HUES6 (cell line): ENCODE data around the gene PRKACA.
A peak's percentile ranks its signal among the peaks of the same experiment; 100 is the strongest.

Experiments used
- H3K27ac ChIP-seq: 2 replicates; pipeline ENCODE4 v1.7.0; 2013; ENCODE audit warnings: low read depth, mild to moderate bottlenecking, low read length, inconsistent platforms
- H3K27me3 ChIP-seq: 2 replicates; pipeline ENCODE4 v1.6.1; 2013; ENCODE audit warnings: low read length; ENCODE audit not compliant: control insufficient read depth, insufficient read depth
- H3K36me3 ChIP-seq: 2 replicates; pipeline ENCODE4 v1.6.1; 2013; ENCODE audit warnings: low read length; ENCODE audit not compliant: control insufficient read depth, insufficient read depth
- H3K4me1 ChIP-seq: 2 replicates; pipeline ENCODE4 v1.6.1; 2013; ENCODE audit warnings: low read length; ENCODE audit not compliant: control insufficient read depth, insufficient read depth
- H3K4me3 ChIP-seq: 2 replicates; pipeline ENCODE4 v1.5.1; 2013; ENCODE audit warnings: low read depth, low read length
- H3K9ac ChIP-seq: one replicate; pipeline ENCODE4 v1.6.1; 2013; ENCODE audit warnings: mild to moderate bottlenecking, low read length
- H3K9me3 ChIP-seq: 2 replicates; pipeline ENCODE4 v1.6.1; 2013; ENCODE audit warnings: low read depth, low read length; ENCODE audit not compliant: control insufficient read depth, insufficient read depth

Gene PRKACA

DNA sequence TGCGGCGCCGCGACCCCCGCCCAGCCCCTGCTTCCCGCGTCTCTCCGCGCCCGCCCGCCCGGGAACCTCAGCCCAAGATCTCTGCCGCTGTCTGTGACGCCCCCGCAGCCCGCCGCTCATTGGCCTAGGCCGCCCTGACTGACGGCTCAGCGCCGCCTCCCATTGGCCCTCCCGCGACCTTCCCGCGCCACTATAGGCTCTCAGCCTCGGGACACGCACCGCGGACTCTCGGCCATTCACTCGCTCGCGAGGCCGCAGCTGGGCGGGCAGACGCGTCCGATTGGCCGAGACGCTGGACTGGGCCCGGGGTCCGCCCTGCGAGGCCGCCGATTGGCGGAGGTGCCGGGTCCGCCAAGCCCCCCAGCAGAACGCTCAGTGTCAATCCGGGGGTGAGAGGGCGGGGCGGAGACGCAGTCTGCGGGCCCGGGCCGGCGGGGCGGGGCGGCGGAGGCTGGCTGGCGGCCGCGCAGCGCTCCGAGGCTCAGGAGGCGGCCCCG is at the start of gene PRKACA:
TSS of gene PRKACA (minus strand) at position 95 of the 497 bp plus-strand sequence. CDS start 215 bp downstream, outside the sequence.
- peak within 1 kb of the TSS; percentile 75 for H3K4me3 ChIP-seq
- peak within 1 kb of the TSS; percentile 72 for H3K9ac ChIP-seq
- no peaks in the 10 kb centered on the region for H3K27me3 ChIP-seq
- peaks cover 18% of the 10 kb centered on the region for H3K36me3 ChIP-seq
- H3K9me3 ChIP-seq: no peaks in the 10 kb centered on the region
- H3K4me1 ChIP-seq: peaks cover 26% of the 10 kb centered on the region
- H3K27ac ChIP-seq: no peak within 1 kb of the TSS

DNA sequence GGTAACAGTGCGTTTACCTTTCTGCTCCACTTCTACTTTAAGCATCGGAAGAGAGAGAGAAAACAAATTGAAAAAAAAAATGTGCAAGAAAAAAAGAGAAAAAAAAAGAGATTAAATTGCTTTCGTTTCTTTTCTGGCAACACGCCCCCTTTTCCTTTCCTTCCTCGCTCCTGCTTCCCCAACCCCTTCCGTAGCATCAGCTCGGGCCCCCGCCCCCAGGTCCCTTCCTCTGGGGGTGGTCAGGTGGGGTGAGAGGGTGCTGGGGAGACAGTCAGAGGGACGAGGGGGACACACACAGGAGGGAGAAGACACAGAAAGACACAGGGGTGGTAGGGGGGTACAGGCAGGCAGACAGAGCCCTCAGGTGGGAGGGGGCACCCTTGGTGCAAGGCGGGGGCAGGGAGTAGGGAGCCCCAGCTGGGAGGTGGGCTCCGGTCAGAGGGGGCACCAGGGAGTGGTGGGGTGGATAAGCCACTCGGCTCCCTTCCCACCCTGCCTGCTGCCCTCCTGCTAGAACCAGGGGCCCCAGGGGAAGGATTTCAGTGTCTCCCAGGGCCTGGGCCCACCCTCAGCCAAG is 49.5 kb upstream of the PRKACA start:
- no peaks in the 10 kb centered on the region for H3K9me3 ChIP-seq
- no peak overlapping the region for H3K4me3 ChIP-seq
- no peaks in the 10 kb centered on the region for H3K27me3 ChIP-seq
- H3K9ac ChIP-seq: no peak overlapping the region
- no peak overlapping the region for H3K27ac ChIP-seq
- no peaks in the 10 kb centered on the region for H3K4me1 ChIP-seq
- H3K36me3 ChIP-seq: peaks cover 70% of the 10 kb centered on the region

- Histone ChIP-seq H3K4me3 (no peak overlapping the region), H3K27me3 (no peaks in the 10 kb centered on the region), H3K27ac (no peak overlapping the region), H3K4me1 (no peaks in the 10 kb centered on the region), H3K9me3 (no peaks in the 10 kb centered on the region), H3K36me3 (peaks cover 70% of the 10 kb centered on the region), H3K9ac (no peak overlapping the region)
Observed at GRCh38 chr19:14165990-14166830, 48.6 kb upstream of the PRKACA start.

DNA sequence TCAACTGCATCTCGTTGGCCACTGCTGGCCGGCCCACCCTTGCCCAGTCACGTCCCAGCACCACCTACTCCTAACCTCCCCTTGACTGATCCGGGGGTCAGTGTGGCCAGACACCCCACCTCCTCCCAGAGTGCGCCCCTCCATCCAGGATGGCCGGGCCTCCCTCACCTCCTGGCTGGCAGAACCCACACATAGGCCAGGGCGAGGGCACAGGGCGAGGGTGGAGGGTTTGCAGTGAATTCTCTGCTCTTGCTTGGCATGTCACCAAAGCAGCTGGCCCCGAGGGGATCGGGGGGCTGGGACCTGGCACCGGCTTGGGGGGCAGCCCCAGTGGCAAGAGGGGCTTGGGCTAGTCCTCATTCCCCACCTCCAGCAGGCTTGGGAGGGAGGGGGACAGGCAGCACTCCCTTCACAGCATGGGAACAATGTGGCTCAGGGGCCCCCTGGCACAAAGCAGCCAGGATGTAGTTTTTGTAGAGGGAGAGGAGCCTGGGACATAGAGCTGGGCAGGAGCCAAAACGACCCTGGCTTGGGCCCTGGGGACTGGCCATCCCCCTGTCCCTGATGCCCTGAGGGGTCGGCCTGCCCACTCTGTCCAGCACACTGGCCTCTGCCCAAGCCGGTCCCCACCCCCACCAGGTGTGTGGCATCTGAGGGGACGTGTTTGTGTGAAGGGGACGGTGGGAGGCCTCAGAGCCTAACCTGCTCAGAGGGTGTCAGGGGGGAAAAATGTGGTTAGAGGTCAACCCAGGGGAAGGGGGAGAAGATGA is 47.3 kb upstream of the PRKACA start:
- Histone ChIP-seq H3K9ac (no peak overlapping the region), H3K4me1 (no peaks in the 10 kb centered on the region), H3K27ac (no peak overlapping the region), H3K36me3 (peaks cover 68% of the 10 kb centered on the region), H3K27me3 (no peaks in the 10 kb centered on the region), H3K9me3 (no peaks in the 10 kb centered on the region), H3K4me3 (no peak overlapping the region)

GRCh38 chr19:14164082-14164481 is 46.5 kb upstream of the PRKACA start:
- H3K27me3 ChIP-seq: no peaks in the 10 kb centered on the region
- no peak overlapping the region for H3K9ac ChIP-seq
- H3K4me1 ChIP-seq: no peaks in the 10 kb centered on the region
- H3K36me3 ChIP-seq: peaks cover 68% of the 10 kb centered on the region
- no peak overlapping the region for H3K27ac ChIP-seq
- H3K9me3 ChIP-seq: no peaks in the 10 kb centered on the region
- H3K4me3 ChIP-seq: no peak overlapping the region

- Histone ChIP-seq H3K27me3 (no peaks in the 10 kb centered on the region), H3K9me3 (no peaks in the 10 kb centered on the region), H3K4me1 (no peaks in the 10 kb centered on the region), H3K9ac (no peak overlapping the region), H3K36me3 (peaks cover 69% of the 10 kb centered on the region), H3K4me3 (no peak overlapping the region), H3K27ac (no peak overlapping the region)
Observed at GRCh38 chr19:14162871-14163297, 45.3 kb upstream of the PRKACA start.

GRCh38 chr19:14161305-14161704 is 43.7 kb upstream of the PRKACA start:
- Histone ChIP-seq H3K9me3 (no peaks in the 10 kb centered on the region), H3K4me3 (no peak overlapping the region), H3K27ac (no peak overlapping the region), H3K9ac (no peak overlapping the region), H3K27me3 (no peaks in the 10 kb centered on the region), H3K36me3 (peaks cover 82% of the 10 kb centered on the region), H3K4me1 (no peaks in the 10 kb centered on the region)

DNA sequence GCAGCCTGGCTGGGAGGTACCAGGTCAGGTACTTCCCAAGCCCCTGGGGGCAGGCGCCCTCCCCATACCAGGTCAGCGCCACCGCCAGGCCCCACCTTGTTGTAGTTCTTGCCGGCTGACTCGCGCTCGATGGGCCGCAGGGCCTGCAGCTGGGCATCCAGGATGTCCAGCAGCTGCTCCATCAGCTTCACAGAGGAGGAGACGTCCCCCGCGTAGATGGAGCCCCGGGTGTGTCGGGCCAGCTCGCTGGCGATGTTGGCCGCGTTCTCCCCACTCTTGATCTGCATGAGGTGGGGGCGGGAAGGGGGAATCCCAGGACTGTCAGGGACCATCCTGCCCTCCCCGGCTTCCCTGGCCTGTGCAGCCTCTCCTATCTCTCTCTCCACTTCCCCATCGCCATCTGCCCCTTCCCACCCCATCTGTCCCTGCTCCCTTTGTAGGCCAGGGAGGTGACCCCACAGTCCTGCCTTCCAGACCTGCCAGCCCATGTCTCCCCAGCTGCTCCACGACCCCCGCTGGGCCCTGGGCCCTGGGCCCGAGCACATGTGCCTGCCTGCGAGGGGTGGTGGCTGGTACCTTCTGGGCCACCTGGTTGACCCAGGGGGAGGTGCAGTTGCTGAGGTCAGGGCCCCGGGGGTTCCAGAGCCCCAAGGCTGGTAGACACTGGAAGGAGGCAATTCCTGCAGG is 42.6 kb upstream of the PRKACA start:
- H3K27me3 ChIP-seq: no peaks in the 10 kb centered on the region

DNA sequence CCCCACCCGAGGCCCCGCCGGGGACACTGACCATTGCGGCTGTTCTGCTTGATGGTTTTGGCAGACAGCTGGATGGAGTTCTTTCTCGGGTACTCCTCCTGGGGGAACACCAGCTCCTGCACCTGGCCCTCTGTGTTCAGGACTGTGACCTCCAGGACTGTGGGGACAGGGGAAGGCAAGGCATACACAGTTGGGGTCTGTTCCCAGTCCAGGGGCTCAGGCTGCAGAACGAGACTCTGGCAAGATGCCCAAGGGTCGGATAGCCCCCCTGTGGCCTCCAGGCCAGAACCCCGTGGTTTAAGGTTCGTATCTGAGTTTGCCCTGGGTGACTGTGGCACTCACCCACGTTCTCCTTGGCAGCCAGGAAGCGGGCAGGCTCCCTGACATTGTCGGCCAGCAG is 41.5 kb upstream of the PRKACA start:
- Histone ChIP-seq H3K9me3 (no peaks in the 10 kb centered on the region), H3K4me3 (no peak overlapping the region), H3K4me1 (no peaks in the 10 kb centered on the region), H3K27me3 (no peaks in the 10 kb centered on the region), H3K9ac (no peak overlapping the region), H3K36me3 (peaks cover 96% of the 10 kb centered on the region), H3K27ac (no peak overlapping the region)

More for the DNA sequence above, 42.6 kb upstream of the PRKACA start:
- peaks cover 89% of the 10 kb centered on the region for H3K36me3 ChIP-seq
- no peaks in the 10 kb centered on the region for H3K4me1 ChIP-seq
- no peak overlapping the region for H3K27ac ChIP-seq
- H3K9ac ChIP-seq: no peak overlapping the region
- H3K9me3 ChIP-seq: no peaks in the 10 kb centered on the region
- H3K4me3 ChIP-seq: no peak overlapping the region

DNA sequence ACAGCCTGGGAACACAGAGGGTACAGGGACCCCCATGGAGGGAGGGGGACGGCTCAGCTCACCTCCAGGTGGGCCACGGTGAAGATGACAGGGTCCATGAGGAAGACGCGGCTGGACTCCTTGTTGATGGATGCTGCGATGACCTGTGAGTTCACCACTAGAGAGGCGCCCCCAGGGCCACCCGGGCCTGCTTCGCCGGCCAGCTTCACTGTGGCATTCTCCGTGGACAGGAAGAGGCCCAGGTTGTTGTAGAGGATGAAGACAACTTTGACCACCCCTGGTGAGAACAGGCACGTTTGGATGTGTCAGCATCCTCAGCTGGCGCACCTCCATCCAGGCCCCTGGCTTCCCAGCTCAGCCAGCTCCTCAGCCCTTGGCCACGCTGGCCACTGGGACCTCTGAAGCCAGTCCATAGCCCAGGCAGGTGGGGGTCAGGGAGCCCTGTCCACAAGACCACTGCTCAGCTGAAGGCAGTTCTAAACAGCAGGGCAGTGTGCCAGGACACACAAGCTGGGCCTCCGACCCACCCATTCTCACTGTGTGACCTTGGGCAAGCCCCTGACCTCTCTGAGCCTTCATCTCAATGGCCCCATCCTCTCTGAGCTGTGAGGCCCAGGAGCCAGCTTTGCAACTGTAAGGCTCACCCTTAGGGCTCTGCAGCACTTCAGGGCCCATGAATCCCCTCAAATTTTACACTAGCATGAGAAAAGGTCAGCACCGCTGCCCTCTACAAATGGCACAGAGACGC is 40.9 kb upstream of the PRKACA start:
- Histone ChIP-seq H3K27me3 (no peaks in the 10 kb centered on the region), H3K4me3 (no peak overlapping the region), H3K9me3 (no peaks in the 10 kb centered on the region), H3K27ac (no peak overlapping the region), H3K4me1 (no peaks in the 10 kb centered on the region), H3K9ac (no peak overlapping the region), H3K36me3 (peaks cover 93% of the 10 kb centered on the region)
